ENCODE data around the gene ADRA2B. TPM values are rescaled to one million over a fixed set of nuclear protein-coding genes. Genes with fewer than 3 reads are reported as not detected.
"Not testable (repeated sequence)": the region's sequence is repeated elsewhere in the genome, so short reads cannot be mapped to it uniquely, and the experiment has no call there.

ADRA2B gene
- total RNA-seq, 1 experiment from 2014 or later: 0.28 TPM

GRCh38 chr2:96085541-96086355 is 30.6 kb downstream of the ADRA2B start:
- H3K36me3 ChIP-seq (ENCODE audit: control insufficient read depth, insufficient read depth, low read length): no peaks in the 10 kb centered on the region
- DNase-seq (ENCODE audit: low read depth, low spot score): no peak
- intact Hi-C loops (cut with micrococcal nuclease; ENCODE audit: unreplicated experiment) (no loop called here), in situ Hi-C loops (cut with HindIII; ENCODE audit: low pct_unique_long_range_greater_than_20kb, low sequenced_read_pairs) (no loop called here)
- ChIA-PET CTCF (no interaction called here), POLR2A (no interaction called here)
- no peaks in the 10 kb centered on the region for H3K27me3 ChIP-seq (ENCODE audit: control insufficient read depth, insufficient read depth, low read length)
- H3K4me3 ChIP-seq (ENCODE audit: low read depth in 2 of 2, low read length in 2 of 2): no peak overlapping the region
- H3K9me3 ChIP-seq (ENCODE audit: control insufficient read depth, insufficient read depth, low read depth, low read length): no peaks in the 10 kb centered on the region
- H3K4me1 ChIP-seq (ENCODE audit: control insufficient read depth, insufficient read depth, low read length): no peaks in the 10 kb centered on the region
- no peak for TF ChIP-seq SIN3A (IDR thresholded peaks at IDR 0.05; ENCODE audit: borderline replicate concordance, insufficient read depth, low read depth, low read length)
- TF ChIP-seq CTCF (IDR thresholded peaks at IDR 0.05): no peak
- TF ChIP-seq REST (IDR thresholded peaks at IDR 0.05; ENCODE audit: insufficient read depth in 1 of 2, low read depth in 2 of 2, low read length in 1 of 2): no peak
- no peak for ATAC-seq
- no TSS peak for BruUV-seq (replicated peaks)
- no peak overlapping the region for H3K27ac ChIP-seq (ENCODE audit: low read length)

GRCh38 chr2:96084858-96085518 is 31.4 kb downstream of the ADRA2B start:
- H3K36me3 ChIP-seq (ENCODE audit: control insufficient read depth, insufficient read depth, low read length); DNase-seq (ENCODE audit: low read depth, low spot score); in situ Hi-C loops (cut with HindIII; ENCODE audit: low pct_unique_long_range_greater_than_20kb, low sequenced_read_pairs); H3K9me3 ChIP-seq (ENCODE audit: control insufficient read depth, insufficient read depth, low read depth, low read length); BruUV-seq (replicated peaks); H3K4me3 ChIP-seq (ENCODE audit: low read depth in 2 of 2, low read length in 2 of 2); H3K4me1 ChIP-seq (ENCODE audit: control insufficient read depth, insufficient read depth, low read length); POLR2A ChIA-PET; ATAC-seq; CTCF ChIA-PET; intact Hi-C loops (cut with micrococcal nuclease; ENCODE audit: unreplicated experiment); H3K27me3 ChIP-seq (ENCODE audit: control insufficient read depth, insufficient read depth, low read length); H3K27ac ChIP-seq (ENCODE audit: low read length): not testable (repeated sequence)

GRCh38 chr2:96083989-96084857 is 32.1 kb downstream of the ADRA2B start:
- DNase-seq (ENCODE audit: low read depth, low spot score) (no peak), ATAC-seq (no peak)
- H3K4me1 ChIP-seq (ENCODE audit: control insufficient read depth, insufficient read depth, low read length): no peaks in the 10 kb centered on the region
- H3K27ac ChIP-seq (ENCODE audit: low read length): no peak overlapping the region
- TF ChIP-seq TCF7L2 (IDR thresholded peaks at IDR 0.05; ENCODE audit: low read depth, low read length) (no peak), CTCF (IDR thresholded peaks at IDR 0.05) (no peak), REST (IDR thresholded peaks at IDR 0.05; ENCODE audit: insufficient read depth in 1 of 2, low read depth in 2 of 2, low read length in 1 of 2) (no peak), POLR2AphosphoS5 (IDR thresholded peaks at IDR 0.05; ENCODE audit: low read depth, low read length) (no peak), SIN3A (IDR thresholded peaks at IDR 0.05; ENCODE audit: borderline replicate concordance, insufficient read depth, low read depth, low read length) (no peak)
- H3K9me3 ChIP-seq (ENCODE audit: control insufficient read depth, insufficient read depth, low read depth, low read length): no peaks in the 10 kb centered on the region
- no peaks in the 10 kb centered on the region for H3K36me3 ChIP-seq (ENCODE audit: control insufficient read depth, insufficient read depth, low read length)
- no TSS peak for BruUV-seq (replicated peaks)
- POLR2A ChIA-PET: no interaction called here
- in situ Hi-C loops (cut with HindIII; ENCODE audit: low pct_unique_long_range_greater_than_20kb, low sequenced_read_pairs): no loop called here
- intact Hi-C loops (cut with micrococcal nuclease; ENCODE audit: unreplicated experiment): no loop called here
- H3K27me3 ChIP-seq (ENCODE audit: control insufficient read depth, insufficient read depth, low read length): 0 out of 2 replicates have a peak, but pooled peaks cover 1% of the 10 kb centered on the region
- CTCF ChIA-PET: no interaction called here
- no peak overlapping the region for H3K4me3 ChIP-seq (ENCODE audit: low read depth in 2 of 2, low read length in 2 of 2)
